OCI-LY7 (cell line): ENCODE data around the gene ANKH.

Experiments
- EZH2phosphoT487 ChIP-seq: fragments of 200-600 bp; sonication (generic); IDR thresholded peaks from 2 replicates; pipeline ENCODE4 v1.6.1; 2018; ENCODE audit warnings: low read depth, borderline replicate concordance, mild to moderate bottlenecking, mixed run types, antibody characterized with exemption, low read length, moderate library complexity, mixed read lengths
- TF ChIP-seq, protein P1 (sequence below): fragments of 200-600 bp; sonication (generic); conservative IDR thresholded peaks from 2 replicates; pipeline ENCODE4 v1.5.1; 2014; ENCODE audit warnings: mild to moderate bottlenecking, antibody characterized with exemption, low read length, moderate library complexity, mixed read lengths

DNA sequence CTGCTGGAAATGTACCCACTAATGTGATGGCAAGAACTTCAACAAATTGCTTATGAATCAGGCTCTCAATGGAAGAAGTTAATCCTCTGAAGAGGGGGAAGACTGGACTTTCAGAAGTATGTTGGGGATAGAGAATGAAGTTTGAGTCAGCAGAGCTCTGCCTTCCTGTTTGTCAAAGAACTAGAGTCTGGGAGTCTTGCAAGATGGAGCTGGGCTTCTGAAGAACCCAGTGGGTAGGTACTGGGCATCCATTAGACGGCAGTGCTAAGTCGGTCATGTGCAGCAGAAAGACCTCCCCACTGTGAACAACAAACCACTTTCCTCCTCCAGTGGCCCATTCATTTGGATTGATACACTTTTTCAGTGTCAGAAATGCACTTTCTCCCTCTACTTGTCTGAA lies 172.4 kb downstream of the ANKH start:
- no peak for TF ChIP-seq EZH2phosphoT487
- TF ChIP-seq, protein P1, sequence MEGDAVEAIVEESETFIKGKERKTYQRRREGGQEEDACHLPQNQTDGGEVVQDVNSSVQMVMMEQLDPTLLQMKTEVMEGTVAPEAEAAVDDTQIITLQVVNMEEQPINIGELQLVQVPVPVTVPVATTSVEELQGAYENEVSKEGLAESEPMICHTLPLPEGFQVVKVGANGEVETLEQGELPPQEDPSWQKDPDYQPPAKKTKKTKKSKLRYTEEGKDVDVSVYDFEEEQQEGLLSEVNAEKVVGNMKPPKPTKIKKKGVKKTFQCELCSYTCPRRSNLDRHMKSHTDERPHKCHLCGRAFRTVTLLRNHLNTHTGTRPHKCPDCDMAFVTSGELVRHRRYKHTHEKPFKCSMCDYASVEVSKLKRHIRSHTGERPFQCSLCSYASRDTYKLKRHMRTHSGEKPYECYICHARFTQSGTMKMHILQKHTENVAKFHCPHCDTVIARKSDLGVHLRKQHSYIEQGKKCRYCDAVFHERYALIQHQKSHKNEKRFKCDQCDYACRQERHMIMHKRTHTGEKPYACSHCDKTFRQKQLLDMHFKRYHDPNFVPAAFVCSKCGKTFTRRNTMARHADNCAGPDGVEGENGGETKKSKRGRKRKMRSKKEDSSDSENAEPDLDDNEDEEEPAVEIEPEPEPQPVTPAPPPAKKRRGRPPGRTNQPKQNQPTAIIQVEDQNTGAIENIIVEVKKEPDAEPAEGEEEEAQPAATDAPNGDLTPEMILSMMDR, result no peak
